Measurements from ENCODE around the gene PDLIM1. TPM values are rescaled to one million over a fixed set of nuclear protein-coding genes. Genes with fewer than 3 reads are reported as not detected.

Gene PDLIM1
- total and polyA plus RNA-seq, 9 donors: 13.9 to 138 (median 35.3) TPM

- no peak for TF ChIP-seq POLR2A (IDR thresholded peaks at IDR 0.05)
- no peak for TF ChIP-seq CTCF (IDR thresholded peaks at IDR 0.05)
- TF ChIP-seq EP300 (IDR thresholded peaks at IDR 0.05): no peak
- Histone ChIP-seq H3K9me3 (no peaks in the 10 kb centered on the region), H3K27ac (no peak overlapping the region), H3K27me3 (no peaks in the 10 kb centered on the region), H3K4me1 (ENCODE audit: insufficient read depth) (no peaks in the 10 kb centered on the region), H3K4me3 (no peak overlapping the region), H3K36me3 (no peaks in the 10 kb centered on the region)
- 88 to 90% (median 88%) methylated on average over 2 of the region's 2 CpGs for WGBS, 3 donors
- intact Hi-C loops (cut with DNase I): no loop called here
- DNase-seq: no peak
Measured at GRCh38 chr10:95304976-95305375, 14.2 kb upstream of the PDLIM1 start.

- no peaks in the 10 kb centered on the region for H3K36me3 ChIP-seq
- no peaks in the 10 kb centered on the region for H3K4me1 ChIP-seq (ENCODE audit: insufficient read depth)
- no peak overlapping the region for H3K27ac ChIP-seq
- no peak for DNase-seq
- H3K9me3 ChIP-seq: no peaks in the 10 kb centered on the region
- intact Hi-C loops (cut with DNase I): no loop called here
- TF ChIP-seq CTCF (IDR thresholded peaks at IDR 0.05): no peak
- no peak for TF ChIP-seq EP300 (IDR thresholded peaks at IDR 0.05)
- TF ChIP-seq POLR2A (IDR thresholded peaks at IDR 0.05): no peak
- 88 to 93% (median 93%) methylated on average over 4 of the region's 4 CpGs for WGBS, 3 donors
- H3K27me3 ChIP-seq: no peaks in the 10 kb centered on the region
- H3K4me3 ChIP-seq: no peak overlapping the region
Measured at GRCh38 chr10:95304463-95304862, 13.7 kb upstream of the PDLIM1 start.

GRCh38 chr10:95303950-95304349 lies 13.1 kb upstream of the PDLIM1 start:
- intact Hi-C loops (cut with DNase I): no loop called here
- DNase-seq: no peak
- Histone ChIP-seq H3K27ac (no peak overlapping the region), H3K36me3 (no peaks in the 10 kb centered on the region), H3K27me3 (no peaks in the 10 kb centered on the region), H3K4me1 (ENCODE audit: insufficient read depth) (no peaks in the 10 kb centered on the region), H3K4me3 (no peak overlapping the region), H3K9me3 (no peaks in the 10 kb centered on the region)
- WGBS, 3 donors: 86 to 97% (median 90%) methylated on average over 1 of the region's 1 CpG
- TF ChIP-seq EP300 (IDR thresholded peaks at IDR 0.05): no peak
- no peak for TF ChIP-seq CTCF (IDR thresholded peaks at IDR 0.05)

GRCh38 chr10:95303535-95303934 lies 12.7 kb upstream of the PDLIM1 start:
- no peak for DNase-seq
- H3K4me1 ChIP-seq (ENCODE audit: insufficient read depth): no peaks in the 10 kb centered on the region
- TF ChIP-seq CTCF (IDR thresholded peaks at IDR 0.05) (no peak), POLR2A (IDR thresholded peaks at IDR 0.05) (no peak), EP300 (IDR thresholded peaks at IDR 0.05) (no peak)
- no peaks in the 10 kb centered on the region for H3K9me3 ChIP-seq
- WGBS, 3 donors: 15 to 23% (median 21%) methylated on average over 8 of the region's 8 CpGs
- no peak overlapping the region for H3K4me3 ChIP-seq
- H3K27ac ChIP-seq: no peak overlapping the region
- intact Hi-C loops (cut with DNase I): no loop called here
- no peaks in the 10 kb centered on the region for H3K27me3 ChIP-seq
- H3K36me3 ChIP-seq: no peaks in the 10 kb centered on the region

All from ovary (tissue), 9 donors.